ENCODE results near the gene IPMK. TPM values are rescaled to one million over a fixed set of nuclear protein-coding genes. Genes with fewer than 3 reads are reported as not detected.

Gene IPMK
- total RNA-seq, 2 experiments from 2014 or later = 5.6 to 9.5 TPM

DNA sequence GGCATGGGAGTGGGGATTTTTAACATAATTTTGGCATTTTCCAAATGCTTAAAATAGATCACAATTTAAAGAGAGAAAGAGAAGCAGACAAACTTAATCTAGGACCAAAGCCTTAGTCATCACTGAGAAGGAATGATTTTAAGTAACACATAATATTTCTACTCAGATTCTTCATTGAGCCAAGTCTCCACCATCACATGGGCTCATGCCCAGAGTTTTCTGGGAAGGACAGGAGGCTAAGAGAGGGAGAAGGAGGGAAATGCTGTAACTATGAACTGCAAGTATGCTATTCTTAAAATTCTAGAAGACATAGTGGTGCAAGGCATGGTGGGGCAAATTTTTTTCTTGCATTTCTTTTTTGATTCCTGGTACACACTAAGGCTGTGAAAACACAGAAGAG lies 43.3 kb upstream of the IPMK start:
- H3K4me1 ChIP-seq (ENCODE audit: insufficient read depth, low read length, poor library complexity, severe bottlenecking) = no peaks in the 10 kb centered on the region

DNA sequence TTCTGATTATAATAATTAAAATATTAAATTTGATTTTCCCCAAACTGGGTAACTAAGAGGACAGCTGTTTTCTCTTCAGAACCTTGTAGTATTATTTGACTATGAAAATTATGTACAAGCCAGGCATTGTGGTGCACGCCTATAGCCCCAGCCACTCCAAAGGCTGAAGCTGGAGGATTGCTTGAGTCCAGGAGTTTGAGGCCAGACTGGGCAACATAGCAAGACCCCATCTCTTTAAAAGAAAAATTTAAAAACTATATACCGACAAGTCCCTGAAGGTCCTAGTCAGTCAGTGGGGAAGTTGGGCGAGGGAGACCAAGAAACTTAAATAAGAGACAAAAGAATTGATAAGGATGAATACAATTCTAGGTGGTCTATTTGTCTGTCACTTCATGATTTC lies 40.0 kb upstream of the IPMK start:
- TF ChIP-seq, protein P1, sequence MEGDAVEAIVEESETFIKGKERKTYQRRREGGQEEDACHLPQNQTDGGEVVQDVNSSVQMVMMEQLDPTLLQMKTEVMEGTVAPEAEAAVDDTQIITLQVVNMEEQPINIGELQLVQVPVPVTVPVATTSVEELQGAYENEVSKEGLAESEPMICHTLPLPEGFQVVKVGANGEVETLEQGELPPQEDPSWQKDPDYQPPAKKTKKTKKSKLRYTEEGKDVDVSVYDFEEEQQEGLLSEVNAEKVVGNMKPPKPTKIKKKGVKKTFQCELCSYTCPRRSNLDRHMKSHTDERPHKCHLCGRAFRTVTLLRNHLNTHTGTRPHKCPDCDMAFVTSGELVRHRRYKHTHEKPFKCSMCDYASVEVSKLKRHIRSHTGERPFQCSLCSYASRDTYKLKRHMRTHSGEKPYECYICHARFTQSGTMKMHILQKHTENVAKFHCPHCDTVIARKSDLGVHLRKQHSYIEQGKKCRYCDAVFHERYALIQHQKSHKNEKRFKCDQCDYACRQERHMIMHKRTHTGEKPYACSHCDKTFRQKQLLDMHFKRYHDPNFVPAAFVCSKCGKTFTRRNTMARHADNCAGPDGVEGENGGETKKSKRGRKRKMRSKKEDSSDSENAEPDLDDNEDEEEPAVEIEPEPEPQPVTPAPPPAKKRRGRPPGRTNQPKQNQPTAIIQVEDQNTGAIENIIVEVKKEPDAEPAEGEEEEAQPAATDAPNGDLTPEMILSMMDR (conservative IDR thresholded peaks at IDR 0.05; ENCODE audit: low read length) = no peak
- TF ChIP-seq EZH2phosphoT487 (IDR thresholded peaks at IDR 0.05; ENCODE audit: borderline replicate concordance, low read depth, low read length) = no peak
- intact Hi-C loops (cut with micrococcal nuclease; ENCODE audit: unreplicated experiment) = no loop called here
- Histone ChIP-seq H4K20me1 (ENCODE audit: insufficient read depth, low read length) (no peaks in the 10 kb centered on the region; the same call in 1 of the 2 replicates), H2AFZ (ENCODE audit: low read length) (no peak overlapping the region), H3K9me2 (ENCODE audit: insufficient read depth, low read length) (no peaks in the 10 kb centered on the region), H3K36me3 (ENCODE audit: insufficient read depth, low read length) (no peaks in the 10 kb centered on the region), H3K4me3 (ENCODE audit: low read depth, low read length, poor library complexity, severe bottlenecking) (no peak overlapping the region), H3K4me2 (ENCODE audit: low read length) (no peak overlapping the region), H3K27ac (ENCODE audit: low read depth, low read length, poor library complexity, severe bottlenecking) (no peak overlapping the region), H3K79me2 (ENCODE audit: insufficient read depth, low read depth, low read length) (no peaks in the 10 kb centered on the region), H3K9me3 (ENCODE audit: low read length) (no peaks in the 10 kb centered on the region), H3K4me1 (ENCODE audit: insufficient read depth, low read length, poor library complexity, severe bottlenecking) (no peaks in the 10 kb centered on the region)
- ChIA-PET CTCF (ENCODE audit: unreplicated experiment) (no interaction called here), POLR2A (interaction anchor here (1.9 kb wide), 1 partner anchor 24 kb away, joined by 4 read pairs; no protein-coding TSS in a partner anchor)
- no peak for DNase-seq (ENCODE audit: low spot score)
- BruUV-seq (replicated peaks) = no TSS peak

More for the DNA sequence above, 43.3 kb upstream of the IPMK start:
- no peak for TF ChIP-seq EZH2phosphoT487 (IDR thresholded peaks at IDR 0.05; ENCODE audit: borderline replicate concordance, low read depth, low read length)
- TF ChIP-seq, protein P1 (conservative IDR thresholded peaks at IDR 0.05; ENCODE audit: low read length) = no peak
- BruUV-seq (replicated peaks) = no TSS peak
- no peak overlapping the region for H3K4me3 ChIP-seq (ENCODE audit: low read depth, low read length, poor library complexity, severe bottlenecking)
- intact Hi-C loops (cut with micrococcal nuclease; ENCODE audit: unreplicated experiment) = no loop called here
- H3K9me3 ChIP-seq (ENCODE audit: low read length) = no peaks in the 10 kb centered on the region
- H3K27ac ChIP-seq (ENCODE audit: low read depth, low read length, poor library complexity, severe bottlenecking) = no peak overlapping the region
- no peaks in the 10 kb centered on the region for H3K9me2 ChIP-seq (ENCODE audit: insufficient read depth, low read length)
- H3K79me2 ChIP-seq (ENCODE audit: insufficient read depth, low read depth, low read length) = no peaks in the 10 kb centered on the region
- ChIA-PET POLR2A (interaction anchor here (0.7 to 1.5 kb wide), 2 partner anchors 121 to 140 kb away, joined by 3 read pairs; no protein-coding TSS in a partner anchor), CTCF (ENCODE audit: unreplicated experiment) (no interaction called here)
- H3K36me3 ChIP-seq (ENCODE audit: insufficient read depth, low read length) = no peaks in the 10 kb centered on the region
- no peak overlapping the region for H2AFZ ChIP-seq (ENCODE audit: low read length)
- no peaks in the 10 kb centered on the region for H4K20me1 ChIP-seq (ENCODE audit: insufficient read depth, low read length)
- no peak for DNase-seq (ENCODE audit: low spot score)
- no peak overlapping the region for H3K4me2 ChIP-seq (ENCODE audit: low read length)

DNA sequence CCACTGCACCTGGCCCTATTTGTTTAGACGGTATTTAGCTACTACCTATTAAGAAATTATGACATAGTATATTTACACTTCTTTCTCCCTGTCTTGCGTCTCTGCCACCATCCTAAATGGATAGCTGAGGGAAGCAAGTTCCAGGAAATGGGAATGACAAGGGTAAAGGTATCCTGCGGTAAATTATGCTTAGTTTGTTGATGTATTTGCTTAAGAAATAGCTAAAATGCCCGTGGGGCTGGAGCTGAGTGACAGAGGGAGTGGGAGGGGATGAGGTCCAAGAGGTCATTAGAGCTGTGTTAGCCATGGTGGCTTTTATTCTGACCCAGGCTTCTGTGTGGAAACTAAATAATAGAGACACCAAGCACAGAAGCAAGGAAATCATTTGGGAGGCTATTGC lies 38.1 kb upstream of the IPMK start:
- BruUV-seq (replicated peaks) = no TSS peak
- Histone ChIP-seq H3K9me3 (ENCODE audit: low read length) (no peaks in the 10 kb centered on the region), H2AFZ (ENCODE audit: low read length) (no peak overlapping the region), H3K9me2 (ENCODE audit: insufficient read depth, low read length) (no peaks in the 10 kb centered on the region), H4K20me1 (ENCODE audit: insufficient read depth, low read length) (no peaks in the 10 kb centered on the region; the same call in 1 of the 2 replicates), H3K79me2 (ENCODE audit: insufficient read depth, low read depth, low read length) (no peaks in the 10 kb centered on the region), H3K4me1 (ENCODE audit: insufficient read depth, low read length, poor library complexity, severe bottlenecking) (no peaks in the 10 kb centered on the region), H3K36me3 (ENCODE audit: insufficient read depth, low read length) (no peaks in the 10 kb centered on the region), H3K4me2 (ENCODE audit: low read length) (no peak overlapping the region), H3K27ac (ENCODE audit: low read depth, low read length, poor library complexity, severe bottlenecking) (no peak overlapping the region), H3K4me3 (ENCODE audit: low read depth, low read length, poor library complexity, severe bottlenecking) (no peak overlapping the region)
- TF ChIP-seq, protein P1 (conservative IDR thresholded peaks at IDR 0.05; ENCODE audit: low read length) = no peak
- no peak for TF ChIP-seq EZH2phosphoT487 (IDR thresholded peaks at IDR 0.05; ENCODE audit: borderline replicate concordance, low read depth, low read length)
- intact Hi-C loops (cut with micrococcal nuclease; ENCODE audit: unreplicated experiment) = no loop called here
- no peak for DNase-seq (ENCODE audit: low spot score)
- ChIA-PET POLR2A (interaction anchor here (0.6 kb wide), 1 partner anchor 335 kb away, joined by 3 read pairs; no protein-coding TSS in a partner anchor), CTCF (ENCODE audit: unreplicated experiment) (no interaction called here)
